ENCODE data around the gene TMEM9.

The TMEM9 gene

GRCh38 chr1:201100169-201100930 is 53.9 kb downstream of the TMEM9 start:
- no peak for DNase-seq
- ATAC-seq, result no peak

GRCh38 chr1:201098992-201099677 is 55.1 kb downstream of the TMEM9 start:
- no peak for DNase-seq
- no peak for ATAC-seq

GRCh38 chr1:201096977-201097856 is 57.1 kb downstream of the TMEM9 start:
- ATAC-seq (no peak), DNase-seq (no peak)

- ATAC-seq, result no peak
- no peak for DNase-seq
Observed at GRCh38 chr1:201096041-201096461, 58.2 kb downstream of the TMEM9 start.

GRCh38 chr1:201095581-201095980 is 58.7 kb downstream of the TMEM9 start:
- ATAC-seq (no peak), DNase-seq (no peak)

GRCh38 chr1:201094832-201095231 is 59.4 kb downstream of the TMEM9 start:
- ATAC-seq, result no peak
- DNase-seq, result no peak

- ATAC-seq (no peak), DNase-seq (no peak)
Observed at GRCh38 chr1:201093962-201094361, 60.3 kb downstream of the TMEM9 start.

- DNase-seq (no peak), ATAC-seq (no peak)
Observed at GRCh38 chr1:201093561-201093960, 60.7 kb downstream of the TMEM9 start.

GRCh38 chr1:201092738-201093137 is 61.5 kb downstream of the TMEM9 start:
- ATAC-seq, result no peak
- DNase-seq, result no peak

GRCh38 chr1:201091256-201091655 is 63.0 kb downstream of the TMEM9 start:
- no peak for DNase-seq
- ATAC-seq, result no peak

GRCh38 chr1:201090541-201090940 is 63.7 kb downstream of the TMEM9 start:
- no peak for DNase-seq
- ATAC-seq, result no peak

GRCh38 chr1:201089596-201089995 is 64.7 kb downstream of the TMEM9 start:
- DNase-seq (no peak), ATAC-seq (no peak)

GRCh38 chr1:201088901-201089525 is 65.3 kb downstream of the TMEM9 start:
- no peak for ATAC-seq
- no peak for DNase-seq

- DNase-seq (no peak), ATAC-seq (no peak)
Observed at GRCh38 chr1:201088395-201088794, 65.9 kb downstream of the TMEM9 start.

- ATAC-seq (peak; percentile 74), DNase-seq (peak; percentile 57)
Observed at GRCh38 chr1:201085902-201086735, 68.2 kb downstream of the TMEM9 start.

All from stimulated activated naive CD8-positive, alpha-beta T cell treated with anti-CD3 and anti-CD28 coated beads, Interleukin-15, Interleukin-2, amounts not matched to agents 100 U/mL and 50 U/mL, for 24 hours (primary cell).